Measurements from ENCODE around the gene RTP5. TPM values are rescaled to one million over a fixed set of nuclear protein-coding genes. Genes with fewer than 3 reads are reported as not detected.

The RTP5 gene
- total and polyA plus RNA-seq, 7 donors, result 0.16 to 0.19 TPM; not detected in 5

DNA sequence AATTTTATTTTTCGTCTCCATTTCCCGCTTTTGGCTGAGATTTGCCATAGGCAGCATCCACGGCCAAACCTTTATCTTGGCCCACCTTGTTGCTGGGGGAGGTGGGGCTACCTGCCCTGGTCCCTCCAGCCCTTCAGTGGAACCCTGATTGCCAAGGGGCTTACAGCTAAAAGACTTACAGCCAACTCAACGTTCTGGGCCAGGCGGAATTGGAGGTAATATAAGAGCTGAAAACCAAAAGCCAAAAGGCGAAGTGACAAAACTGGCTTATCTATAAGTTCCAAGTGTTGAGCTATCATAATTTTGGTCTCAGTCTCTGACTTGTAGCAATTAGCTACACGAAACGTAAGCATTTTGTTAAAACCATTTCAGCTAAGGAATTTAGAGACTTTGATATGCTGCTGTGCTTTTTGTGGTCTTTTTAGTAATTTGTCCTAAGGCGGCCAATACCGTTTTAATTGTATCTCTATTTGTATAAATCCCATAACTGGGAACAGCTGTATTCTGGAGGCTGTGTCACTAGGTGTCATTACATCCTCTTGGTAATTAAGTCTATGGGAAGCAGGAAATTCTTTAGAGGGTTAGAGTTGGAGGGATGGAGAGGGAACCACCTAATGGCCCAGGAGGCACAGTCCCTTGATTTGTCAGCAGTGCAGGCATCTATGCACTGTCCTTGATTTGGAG lies 34.9 kb upstream of the RTP5 start:
- H3K4me3 ChIP-seq, result no peak overlapping the region
- no peaks in the 10 kb centered on the region for H3K27me3 ChIP-seq
- intact Hi-C loops (cut with DNase I), result no loop called here
- peak; percentile 21 for DNase-seq
- H3K9me3 ChIP-seq, result no peaks in the 10 kb centered on the region
- H3K27ac ChIP-seq, result no peak overlapping the region
- no peak for TF ChIP-seq POLR2AphosphoS5 (IDR thresholded peaks at IDR 0.05)
- TF ChIP-seq, protein P1, sequence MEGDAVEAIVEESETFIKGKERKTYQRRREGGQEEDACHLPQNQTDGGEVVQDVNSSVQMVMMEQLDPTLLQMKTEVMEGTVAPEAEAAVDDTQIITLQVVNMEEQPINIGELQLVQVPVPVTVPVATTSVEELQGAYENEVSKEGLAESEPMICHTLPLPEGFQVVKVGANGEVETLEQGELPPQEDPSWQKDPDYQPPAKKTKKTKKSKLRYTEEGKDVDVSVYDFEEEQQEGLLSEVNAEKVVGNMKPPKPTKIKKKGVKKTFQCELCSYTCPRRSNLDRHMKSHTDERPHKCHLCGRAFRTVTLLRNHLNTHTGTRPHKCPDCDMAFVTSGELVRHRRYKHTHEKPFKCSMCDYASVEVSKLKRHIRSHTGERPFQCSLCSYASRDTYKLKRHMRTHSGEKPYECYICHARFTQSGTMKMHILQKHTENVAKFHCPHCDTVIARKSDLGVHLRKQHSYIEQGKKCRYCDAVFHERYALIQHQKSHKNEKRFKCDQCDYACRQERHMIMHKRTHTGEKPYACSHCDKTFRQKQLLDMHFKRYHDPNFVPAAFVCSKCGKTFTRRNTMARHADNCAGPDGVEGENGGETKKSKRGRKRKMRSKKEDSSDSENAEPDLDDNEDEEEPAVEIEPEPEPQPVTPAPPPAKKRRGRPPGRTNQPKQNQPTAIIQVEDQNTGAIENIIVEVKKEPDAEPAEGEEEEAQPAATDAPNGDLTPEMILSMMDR (IDR thresholded peaks at IDR 0.05), result no peak
- no peak for TF ChIP-seq POLR2A (IDR thresholded peaks at IDR 0.05)
- TF ChIP-seq EP300 (IDR thresholded peaks at IDR 0.05), result no peak
- peaks cover 0 to 8% (median 3%) of the 10 kb centered on the region in 4 donors for H3K4me1 ChIP-seq
- WGBS, 2 donors, result 87 to 93% methylated on average over 10 of the region's 10 CpGs
- no peaks in the 10 kb centered on the region for H3K36me3 ChIP-seq

DNA sequence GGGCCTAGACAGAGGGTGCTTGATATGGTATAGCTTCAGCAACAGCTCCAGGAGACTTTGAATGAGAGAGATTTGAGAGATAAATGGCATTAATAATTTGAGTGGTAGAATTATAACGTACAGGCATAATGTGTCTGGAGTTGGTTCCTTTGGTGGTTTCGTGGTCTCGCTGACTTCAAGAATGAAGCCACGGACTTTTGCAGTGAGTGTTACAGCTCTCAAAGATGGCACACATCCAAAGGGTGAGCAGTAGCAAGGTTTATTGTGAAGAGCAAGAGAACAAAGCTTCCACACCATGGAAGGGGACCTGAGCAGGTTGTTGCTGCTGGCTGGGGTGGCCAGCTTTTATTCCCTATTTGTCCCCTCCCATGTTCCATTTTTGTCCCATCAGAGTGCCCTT lies 33.9 kb upstream of the RTP5 start:
- no peaks in the 10 kb centered on the region for H3K9me3 ChIP-seq
- DNase-seq, result peak; percentile 28
- no peaks in the 10 kb centered on the region for H3K27me3 ChIP-seq
- no peak for TF ChIP-seq POLR2AphosphoS5 (IDR thresholded peaks at IDR 0.05)
- TF ChIP-seq, protein P1 (IDR thresholded peaks at IDR 0.05), result no peak
- TF ChIP-seq EP300 (IDR thresholded peaks at IDR 0.05), result no peak
- TF ChIP-seq POLR2A (IDR thresholded peaks at IDR 0.05), result no peak
- no peak overlapping the region for H3K4me3 ChIP-seq
- no peak overlapping the region for H3K27ac ChIP-seq
- intact Hi-C loops (cut with DNase I), result no loop called here
- no peaks in the 10 kb centered on the region for H3K36me3 ChIP-seq
- H3K4me1 ChIP-seq, result peaks cover 0 to 8% (median 3%) of the 10 kb centered on the region in 4 donors
- 64 to 75% methylated on average over 4 of the region's 4 CpGs for WGBS, 2 donors

DNA sequence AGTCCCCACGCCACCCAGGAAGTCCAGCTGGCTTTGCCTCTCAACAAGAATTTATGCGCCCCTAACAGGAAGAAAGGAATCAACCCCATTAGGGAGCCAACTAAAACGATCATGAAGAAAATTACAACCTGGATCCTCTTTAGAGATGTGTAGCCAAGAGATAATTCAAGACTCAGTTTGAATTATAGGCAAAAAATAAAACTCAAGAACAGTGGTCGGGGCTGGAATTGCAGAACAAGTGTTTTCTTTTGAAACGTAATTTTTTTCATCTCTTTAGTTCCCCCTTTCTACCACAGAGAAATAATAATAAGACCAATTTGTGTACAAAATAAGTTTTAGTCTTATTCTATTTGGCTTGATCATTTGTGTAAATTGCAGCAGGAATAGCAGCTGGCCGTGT lies 33.2 kb upstream of the RTP5 start:
- Histone ChIP-seq H3K36me3 (no peaks in the 10 kb centered on the region), H3K4me1 (peaks cover 0 to 8% (median 3%) of the 10 kb centered on the region in 4 donors), H3K27ac (no peak overlapping the region), H3K4me3 (no peak overlapping the region), H3K27me3 (no peaks in the 10 kb centered on the region), H3K9me3 (no peaks in the 10 kb centered on the region)
- TF ChIP-seq, protein P1 (IDR thresholded peaks at IDR 0.05), result no peak
- TF ChIP-seq POLR2AphosphoS5 (IDR thresholded peaks at IDR 0.05) (no peak), EP300 (IDR thresholded peaks at IDR 0.05) (no peak), POLR2A (IDR thresholded peaks at IDR 0.05) (no peak)
- intact Hi-C loops (cut with DNase I), result no loop called here
- DNase-seq, result no peak
- WGBS, 2 donors, result 64 to 65% methylated on average over 6 of the region's 6 CpGs

DNA sequence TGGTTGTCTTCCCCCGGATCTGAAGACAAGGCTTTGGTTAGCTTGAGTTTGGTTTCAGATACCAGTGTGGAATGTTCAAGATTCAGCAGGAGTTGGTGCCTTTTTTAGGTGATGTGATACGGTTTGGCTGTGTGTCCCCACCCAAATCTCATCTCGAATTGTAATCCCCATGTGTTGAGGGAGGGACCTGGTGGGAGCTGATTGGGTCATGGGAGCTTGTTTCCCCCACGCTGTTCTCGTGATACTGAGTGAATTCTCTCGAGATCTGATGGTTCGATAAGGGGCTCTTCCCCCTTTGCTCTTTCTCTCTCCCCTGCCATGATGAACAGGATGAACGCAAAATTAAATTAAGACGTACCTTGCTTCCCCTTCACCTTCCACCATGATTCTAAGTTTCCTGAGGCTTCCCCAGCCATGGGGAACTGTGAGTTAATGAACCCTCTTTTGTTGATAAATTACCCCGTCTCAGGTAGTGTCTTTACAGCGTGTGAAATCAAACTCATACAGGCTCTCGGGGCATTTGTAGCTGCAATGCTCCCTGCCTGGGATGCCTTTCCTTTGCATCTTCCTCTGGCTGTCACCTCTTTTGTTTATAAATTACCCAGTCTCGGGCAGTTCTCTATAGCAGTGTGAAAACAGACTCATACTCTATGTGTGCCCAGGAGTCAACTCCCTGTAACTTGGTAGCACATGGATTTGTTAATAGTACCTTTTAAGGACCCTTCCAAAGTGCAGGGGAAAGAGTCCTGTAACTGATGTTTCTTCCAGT lies 32.1 kb upstream of the RTP5 start:
- DNase-seq, result no peak
- 74 to 79% methylated on average over 13 of the region's 13 CpGs for WGBS, 2 donors
- intact Hi-C loops (cut with DNase I), result no loop called here

More for the DNA sequence above, 32.1 kb upstream of the RTP5 start:
- no peaks in the 10 kb centered on the region for H3K9me3 ChIP-seq
- no peak overlapping the region for H3K4me3 ChIP-seq
- TF ChIP-seq, protein P1 (IDR thresholded peaks at IDR 0.05), result no peak
- TF ChIP-seq EP300 (IDR thresholded peaks at IDR 0.05) (no peak), POLR2AphosphoS5 (IDR thresholded peaks at IDR 0.05) (no peak), POLR2A (IDR thresholded peaks at IDR 0.05) (no peak)
- H3K27ac ChIP-seq, result no peak overlapping the region
- H3K4me1 ChIP-seq, result peaks cover 0 to 8% (median 3%) of the 10 kb centered on the region in 4 donors
- H3K27me3 ChIP-seq, result no peaks in the 10 kb centered on the region
- no peaks in the 10 kb centered on the region for H3K36me3 ChIP-seq
